Mucosa of descending colon (tissue), 3 donors: ENCODE results near the gene ERO1B. TPM values are rescaled to one million over a fixed set of nuclear protein-coding genes. Genes with fewer than 3 reads are reported as not detected.

Experiments
- ATAC-seq: fragments of 200-7000 bp; cut with Tn5 transposase; one replicate; pipeline ENCODE4 v1.9.1; 2020; ENCODE audit warnings: mild to moderate bottlenecking, moderate library complexity
- DNase-seq, 3 donors: peaks; one replicate each; pipeline ENCODE4 v3.0.0-alpha.2; 2020
- H3K36me3 ChIP-seq: fragments of 200-600 bp; one replicate; pipeline ENCODE4 v1.8.0; 2021; ENCODE audit warnings: low read depth, mild to moderate bottlenecking
- H3K4me1 ChIP-seq: fragments of 200-600 bp; one replicate; pipeline ENCODE4 v1.8.0; 2021; ENCODE audit warnings: low read depth, mild to moderate bottlenecking
- H3K4me3 ChIP-seq: fragments of 200-600 bp; one replicate; pipeline ENCODE4 v1.8.0; 2021; ENCODE audit warnings: mild to moderate bottlenecking
- H3K9me3 ChIP-seq: fragments of 200-600 bp; one replicate; pipeline ENCODE4 v1.8.0; 2021; ENCODE audit warnings: mild to moderate bottlenecking
- intact Hi-C, 2 donors: fragments of 100-400 bp; cut with DNase I in 1 of 2; cut with micrococcal nuclease in 1 of 2; formaldehyde crosslinking; loops; one replicate each; pipeline versions ENCODE4 v1.11.0 to v1.11.1; 2022; cut with DNase I, micrococcal nuclease
- total RNA-seq, 3 donors: library from RNA; stranded (reverse); fragmentation: NEBNext Ultra II Directional in 2 of 3; extraction: Animal tissue kit (Norgen Biotek cat#: 25700) in 2 of 3; gene quantifications; one replicate each; pipeline versions ENCODE4 v1.2.1 to v1.2.4, GENCODE V29; 2021 to 2023
- TF ChIP-seq, protein P1 (sequence below): fragments of 200-600 bp; IDR thresholded peaks from one replicate; pipeline ENCODE4 v1.8.0; 2022; ENCODE audit warnings: antibody characterized with exemption, mild to moderate bottlenecking
- donor health status: DM: no; HTN: no; CAD: no; lungs with moderate emphysema.
- donor health status: DM: no; HTN: no; CAD: no.
- donor health status: DM: no; HTN: yes; CAD: no.

ERO1B gene
- total RNA-seq, 3 donors from 2014 or later = 1.6 to 8.4 (median 3.0) TPM

DNA sequence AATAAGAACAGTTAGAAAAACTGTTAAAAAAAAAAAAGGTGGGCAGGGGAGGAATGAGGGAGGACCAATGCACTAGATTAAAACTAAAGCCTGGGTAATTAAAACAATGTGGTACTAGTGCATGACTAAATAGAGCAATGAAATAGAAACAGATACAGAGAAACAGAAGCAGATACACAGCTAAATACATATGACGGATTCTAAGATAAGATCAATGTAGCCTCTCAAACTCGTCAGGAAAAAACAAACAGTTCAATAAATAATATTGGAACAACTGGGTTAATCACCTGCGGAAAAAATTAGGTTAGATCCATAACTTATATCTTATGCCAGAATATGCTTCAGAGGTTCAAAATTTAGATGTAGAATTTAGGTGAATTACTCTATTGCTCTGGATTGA, 68.2 kb downstream of the ERO1B start:
- ATAC-seq = no peak
- Histone ChIP-seq H3K9me3 (no peaks in the 10 kb centered on the region), H3K4me3 (no peak overlapping the region), H3K36me3 (no peaks in the 10 kb centered on the region), H3K4me1 (peaks cover 6% of the 10 kb centered on the region)
- TF ChIP-seq, protein P1, sequence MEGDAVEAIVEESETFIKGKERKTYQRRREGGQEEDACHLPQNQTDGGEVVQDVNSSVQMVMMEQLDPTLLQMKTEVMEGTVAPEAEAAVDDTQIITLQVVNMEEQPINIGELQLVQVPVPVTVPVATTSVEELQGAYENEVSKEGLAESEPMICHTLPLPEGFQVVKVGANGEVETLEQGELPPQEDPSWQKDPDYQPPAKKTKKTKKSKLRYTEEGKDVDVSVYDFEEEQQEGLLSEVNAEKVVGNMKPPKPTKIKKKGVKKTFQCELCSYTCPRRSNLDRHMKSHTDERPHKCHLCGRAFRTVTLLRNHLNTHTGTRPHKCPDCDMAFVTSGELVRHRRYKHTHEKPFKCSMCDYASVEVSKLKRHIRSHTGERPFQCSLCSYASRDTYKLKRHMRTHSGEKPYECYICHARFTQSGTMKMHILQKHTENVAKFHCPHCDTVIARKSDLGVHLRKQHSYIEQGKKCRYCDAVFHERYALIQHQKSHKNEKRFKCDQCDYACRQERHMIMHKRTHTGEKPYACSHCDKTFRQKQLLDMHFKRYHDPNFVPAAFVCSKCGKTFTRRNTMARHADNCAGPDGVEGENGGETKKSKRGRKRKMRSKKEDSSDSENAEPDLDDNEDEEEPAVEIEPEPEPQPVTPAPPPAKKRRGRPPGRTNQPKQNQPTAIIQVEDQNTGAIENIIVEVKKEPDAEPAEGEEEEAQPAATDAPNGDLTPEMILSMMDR = no peak
- no peak for DNase-seq
- intact Hi-C loops = no loop called here

DNA sequence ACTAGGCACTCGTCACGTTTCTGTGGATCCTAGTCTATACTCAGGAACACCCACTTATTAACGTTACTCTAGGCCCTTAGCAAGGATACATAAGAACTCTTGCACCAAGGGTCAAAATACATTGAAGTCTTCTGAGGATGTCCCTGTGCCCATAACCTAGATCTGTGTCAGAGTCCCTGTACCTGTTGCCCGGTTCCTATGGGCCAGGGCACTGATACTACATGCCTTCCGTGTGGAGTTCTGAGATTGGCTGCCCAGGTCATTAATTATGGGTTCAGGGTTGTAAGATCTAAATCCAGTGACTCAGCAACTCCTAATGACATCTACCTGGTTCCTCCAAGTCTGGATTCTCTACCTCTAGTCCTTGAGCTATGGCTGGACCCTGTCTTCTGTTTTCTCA, 69.9 kb downstream of the ERO1B start:
- intact Hi-C loops = no loop called here
- H3K4me1 ChIP-seq = peaks cover 6% of the 10 kb centered on the region

DNA sequence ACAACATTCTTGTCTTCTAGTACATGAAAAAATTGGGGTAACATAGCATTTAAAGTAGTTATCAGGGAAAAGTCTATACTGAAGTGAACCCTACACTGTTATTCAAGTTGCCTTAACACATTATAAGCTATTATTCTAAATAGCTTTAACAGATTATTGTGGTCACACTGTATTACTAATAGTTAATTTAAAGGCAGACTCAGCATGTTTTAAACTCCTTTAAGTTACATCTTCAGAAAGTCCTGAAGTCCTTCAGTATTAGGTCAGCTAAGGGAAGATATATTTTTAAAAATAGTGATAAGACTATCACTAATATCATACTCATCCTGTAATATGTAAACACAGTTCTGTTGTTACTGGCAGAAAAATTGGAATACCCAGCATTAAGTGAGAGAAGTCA, 72.0 kb downstream of the ERO1B start:
- Histone ChIP-seq H3K4me1 (peaks cover 6% of the 10 kb centered on the region), H3K9me3 (no peaks in the 10 kb centered on the region), H3K36me3 (no peaks in the 10 kb centered on the region), H3K4me3 (no peak overlapping the region)
- TF ChIP-seq, protein P1 = no peak
- intact Hi-C loops = no loop called here
- ATAC-seq (no peak), DNase-seq (no peak)

More for the DNA sequence above, 69.9 kb downstream of the ERO1B start:
- TF ChIP-seq, protein P1 = no peak
- Histone ChIP-seq H3K9me3 (no peaks in the 10 kb centered on the region), H3K4me3 (no peak overlapping the region), H3K36me3 (no peaks in the 10 kb centered on the region)
- ATAC-seq (no peak), DNase-seq (no peak)

DNA sequence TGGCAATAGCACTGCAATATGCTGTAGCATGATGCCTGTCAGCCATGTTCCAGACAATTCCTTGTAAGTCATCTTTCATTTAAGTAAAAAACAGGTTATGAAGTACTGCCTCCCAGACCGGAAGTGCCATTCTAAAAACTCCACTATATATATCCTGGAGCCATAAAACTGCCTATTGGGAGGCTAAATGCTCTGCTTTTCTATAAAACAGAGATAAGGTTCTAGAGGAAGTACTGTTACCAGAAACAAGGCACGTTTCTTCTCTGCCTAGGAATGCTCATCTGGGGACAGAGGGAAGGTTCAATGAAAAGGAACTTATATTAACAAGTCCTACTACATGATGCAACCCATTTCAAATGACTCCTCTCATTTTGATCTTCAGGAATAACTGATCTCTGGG, 72.6 kb downstream of the ERO1B start:
- no peak overlapping the region for H3K4me3 ChIP-seq
- intact Hi-C loops = no loop called here
- DNase-seq (no peak), ATAC-seq (peak; percentile 71)
- TF ChIP-seq, protein P1 = no peak
- no peaks in the 10 kb centered on the region for H3K9me3 ChIP-seq
- H3K36me3 ChIP-seq = no peaks in the 10 kb centered on the region
- H3K4me1 ChIP-seq = peaks cover 6% of the 10 kb centered on the region

DNA sequence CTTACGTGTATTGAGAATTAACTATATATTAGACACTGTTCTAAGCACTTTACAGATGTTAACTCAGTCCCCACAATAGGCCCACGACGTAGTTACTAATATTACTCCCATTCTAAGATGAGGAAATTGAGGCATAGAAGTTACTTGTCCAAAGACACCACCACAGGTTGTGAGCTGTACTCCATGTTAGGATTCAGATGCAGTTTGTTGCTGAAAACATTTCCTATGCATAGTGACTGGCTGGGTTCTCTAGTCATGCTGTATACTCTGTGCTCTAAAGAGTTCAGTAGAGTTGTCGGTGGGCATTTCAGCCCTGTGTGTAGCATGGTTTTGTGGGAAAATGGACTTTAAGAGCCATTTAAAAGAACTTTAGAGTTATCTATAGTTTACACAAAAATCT, 74.2 kb downstream of the ERO1B start:
- no peak overlapping the region for H3K4me3 ChIP-seq
- H3K4me1 ChIP-seq = peaks cover 6% of the 10 kb centered on the region
- TF ChIP-seq, protein P1 = no peak
- DNase-seq = no peak
- intact Hi-C loops = no loop called here
- ATAC-seq = no peak
- peaks cover 2% of the 10 kb centered on the region for H3K9me3 ChIP-seq
- H3K36me3 ChIP-seq = no peaks in the 10 kb centered on the region

DNA sequence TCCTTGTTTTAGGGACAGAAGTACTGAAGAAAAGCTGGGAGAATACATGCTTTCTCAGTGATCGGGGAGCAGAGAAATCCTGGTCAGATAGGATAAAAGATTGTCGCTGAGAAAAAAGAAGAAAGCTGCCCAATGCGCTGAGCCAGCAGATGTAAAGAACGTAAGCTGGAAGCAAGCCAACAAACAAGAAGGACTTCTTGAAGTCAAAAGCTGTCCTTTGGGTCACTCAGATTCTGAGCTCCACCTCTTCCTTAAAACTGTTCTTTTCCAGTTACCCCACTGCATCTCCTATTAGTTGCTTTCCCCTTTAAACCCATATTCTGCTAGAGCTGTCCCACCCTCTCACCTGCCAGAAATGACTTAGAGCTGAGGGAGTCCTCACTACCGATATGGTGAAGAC, 74.6 kb downstream of the ERO1B start:
- TF ChIP-seq, protein P1 = no peak
- Histone ChIP-seq H3K9me3 (peaks cover 2% of the 10 kb centered on the region), H3K4me1 (peaks cover 6% of the 10 kb centered on the region), H3K36me3 (no peaks in the 10 kb centered on the region), H3K4me3 (no peak overlapping the region)
- no peak for ATAC-seq
- DNase-seq = no peak
- intact Hi-C loops = no loop called here
